Measurements from ENCODE around the gene SERPINA1. TPM values are rescaled to one million over a fixed set of nuclear protein-coding genes. Genes with fewer than 3 reads are reported as not detected.

The SERPINA1 gene
- total RNA-seq, 1 experiment from 2014 or later: 9.1 TPM

DNA sequence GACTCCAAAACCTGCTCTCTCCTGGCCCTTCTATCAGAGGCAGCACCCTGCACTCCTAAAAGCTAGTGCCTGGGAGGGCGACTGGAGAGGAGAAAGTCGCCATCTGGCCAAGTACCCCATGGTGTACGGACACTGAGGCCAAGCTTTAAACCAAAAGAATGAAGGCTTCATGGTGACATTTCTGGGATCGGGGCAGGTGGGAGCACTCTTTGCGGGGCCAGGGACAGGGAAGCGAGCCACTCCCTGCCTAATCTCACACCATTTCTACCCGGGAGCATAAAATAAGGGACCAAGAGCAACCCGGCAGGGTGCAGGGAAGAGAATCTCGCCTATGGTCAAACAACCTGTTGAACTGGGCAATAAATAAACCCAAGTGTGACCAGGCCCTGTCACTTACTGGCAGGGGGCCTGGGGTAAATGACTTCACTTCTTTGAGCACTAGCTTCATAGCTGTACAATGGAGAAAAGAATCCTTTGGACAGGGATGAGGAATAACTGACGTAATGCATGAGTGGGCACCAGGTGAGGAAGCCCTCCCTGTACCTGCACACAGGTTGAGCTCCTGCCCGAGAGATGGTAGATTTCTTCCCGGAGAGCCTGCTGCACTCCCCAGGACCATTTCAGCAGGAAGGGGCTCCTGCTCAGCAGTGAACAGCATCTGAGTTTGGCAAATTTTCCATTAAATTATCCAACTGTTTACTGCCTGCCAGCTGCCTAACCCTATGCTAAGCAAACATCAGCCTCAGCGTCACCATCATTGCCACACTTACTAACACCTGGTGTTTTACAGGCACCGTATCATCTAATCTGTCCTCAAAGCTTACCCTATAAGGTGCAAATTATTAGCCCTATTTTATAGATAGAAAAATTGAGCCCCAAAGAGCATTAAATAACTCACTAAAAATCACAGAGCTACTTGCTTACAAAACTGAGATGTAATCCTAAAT is 2.0 kb downstream of the SERPINA1 start:
- Histone ChIP-seq H3K27ac (ENCODE audit: low read depth, low read length) (no peak overlapping the region), H3K9me2 (ENCODE audit: insufficient read depth) (no peaks in the 10 kb centered on the region), H3K4me2 (ENCODE audit: low read length) (no peak overlapping the region), H3K36me3 (ENCODE audit: control insufficient read depth in 1 of 2, insufficient read depth in 2 of 2, low read length in 2 of 2) (no peaks in the 10 kb centered on the region), H3K4me1 (ENCODE audit: control insufficient read depth in 1 of 2, insufficient read depth in 2 of 2, low read length in 2 of 2) (peaks cover 10 to 27% of the 10 kb centered on the region in 2 experiments), H2AFZ (ENCODE audit: low read depth, low read length, poor library complexity, severe bottlenecking) (no peak overlapping the region), H3K9me3 (ENCODE audit: control insufficient read depth in 1 of 2, insufficient read depth in 1 of 2, low read depth in 1 of 2, low read length in 2 of 2) (no peaks in the 10 kb centered on the region), H3K9ac (ENCODE audit: low read length) (no peak overlapping the region), H3K27me3 (ENCODE audit: insufficient read depth, low read length) (no peaks in the 10 kb centered on the region), H4K20me1 (ENCODE audit: insufficient read depth) (no peaks in the 10 kb centered on the region), H3K4me3 (replicated peaks in 1 of 2; ENCODE audit: low read depth in 1 of 2, low read length in 2 of 2) (no peak overlapping the region), H3K79me2 (ENCODE audit: insufficient read depth, low read length) (no peaks in the 10 kb centered on the region)
- ChIA-PET POLR2A (no interaction called here), RAD21 (ENCODE audit: low non-redundant PET in 1 of 2, low total read pairs in 2 of 2, uncharacterized antibody in 2 of 2, unreplicated experiment in 2 of 2) (no interaction called here), CTCF (interaction anchor here (1.3 kb wide), 1 partner anchor 13 kb away, joined by 3 read pairs; no protein-coding TSS in a partner anchor)
- ATAC-seq: no peak
- no peak for DNase-seq (ENCODE audit: low read depth, low spot score)
- no TSS peak for BruUV-seq (replicated peaks)
- intact Hi-C loops (cut with micrococcal nuclease): no loop called here
- TF ChIP-seq YY1 (IDR thresholded peaks at IDR 0.05; ENCODE audit: extremely low read depth, insufficient replicate concordance, low read depth, low read length): no peak
- TF ChIP-seq EZH2 (IDR thresholded peaks at IDR 0.05): no peak
- no peak for TF ChIP-seq CEBPB (IDR thresholded peaks at IDR 0.05; ENCODE audit: low read depth)
- TF ChIP-seq CBX3 (IDR thresholded peaks at IDR 0.05; ENCODE audit: low read depth): no peak
- TF ChIP-seq EGR1 (IDR thresholded peaks at IDR 0.05; ENCODE audit: low read depth): no peak
- TF ChIP-seq, protein P1, sequence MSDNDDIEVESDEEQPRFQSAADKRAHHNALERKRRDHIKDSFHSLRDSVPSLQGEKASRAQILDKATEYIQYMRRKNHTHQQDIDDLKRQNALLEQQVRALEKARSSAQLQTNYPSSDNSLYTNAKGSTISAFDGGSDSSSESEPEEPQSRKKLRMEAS (IDR thresholded peaks at IDR 0.05): no peak
- TF ChIP-seq ZFX (IDR thresholded peaks at IDR 0.05): no peak
- no peak for TF ChIP-seq RAD21 (IDR thresholded peaks at IDR 0.05; ENCODE audit: low read depth)
- no peak for TF ChIP-seq TCF7L2 (IDR thresholded peaks at IDR 0.05; ENCODE audit: borderline replicate concordance, extremely low read depth, insufficient read depth, insufficient read length)
- TF ChIP-seq SIN3A (IDR thresholded peaks at IDR 0.05; ENCODE audit: low read depth): no peak
- TF ChIP-seq, protein P2, sequence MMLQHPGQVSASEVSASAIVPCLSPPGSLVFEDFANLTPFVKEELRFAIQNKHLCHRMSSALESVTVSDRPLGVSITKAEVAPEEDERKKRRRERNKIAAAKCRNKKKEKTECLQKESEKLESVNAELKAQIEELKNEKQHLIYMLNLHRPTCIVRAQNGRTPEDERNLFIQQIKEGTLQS (IDR thresholded peaks at IDR 0.05): no peak
- no peak for TF ChIP-seq ZNF274 (IDR thresholded peaks at IDR 0.05; ENCODE audit: low read depth, low read length)
- TF ChIP-seq, protein P3, sequence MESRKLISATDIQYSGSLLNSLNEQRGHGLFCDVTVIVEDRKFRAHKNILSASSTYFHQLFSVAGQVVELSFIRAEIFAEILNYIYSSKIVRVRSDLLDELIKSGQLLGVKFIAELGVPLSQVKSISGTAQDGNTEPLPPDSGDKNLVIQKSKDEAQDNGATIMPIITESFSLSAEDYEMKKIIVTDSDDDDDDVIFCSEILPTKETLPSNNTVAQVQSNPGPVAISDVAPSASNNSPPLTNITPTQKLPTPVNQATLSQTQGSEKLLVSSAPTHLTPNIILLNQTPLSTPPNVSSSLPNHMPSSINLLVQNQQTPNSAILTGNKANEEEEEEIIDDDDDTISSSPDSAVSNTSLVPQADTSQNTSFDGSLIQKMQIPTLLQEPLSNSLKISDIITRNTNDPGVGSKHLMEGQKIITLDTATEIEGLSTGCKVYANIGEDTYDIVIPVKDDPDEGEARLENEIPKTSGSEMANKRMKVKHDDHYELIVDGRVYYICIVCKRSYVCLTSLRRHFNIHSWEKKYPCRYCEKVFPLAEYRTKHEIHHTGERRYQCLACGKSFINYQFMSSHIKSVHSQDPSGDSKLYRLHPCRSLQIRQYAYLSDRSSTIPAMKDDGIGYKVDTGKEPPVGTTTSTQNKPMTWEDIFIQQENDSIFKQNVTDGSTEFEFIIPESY (IDR thresholded peaks at IDR 0.05; ENCODE audit: extremely low read depth, insufficient replicate concordance, low read length): no peak
- TF ChIP-seq POLR2A (IDR thresholded peaks at IDR 0.05; ENCODE audit: borderline replicate concordance, extremely low read depth, insufficient read depth, insufficient read length): no peak
- TF ChIP-seq JUND (IDR thresholded peaks at IDR 0.05): no peak
- TF ChIP-seq ELF1 (IDR thresholded peaks at IDR 0.05; ENCODE audit: borderline replicate concordance, low read depth): no peak
- no peak for TF ChIP-seq SRF (IDR thresholded peaks at IDR 0.05; ENCODE audit: low read depth)
- TF ChIP-seq SP1 (IDR thresholded peaks at IDR 0.05; ENCODE audit: low read depth): no peak
- TF ChIP-seq, protein P4, sequence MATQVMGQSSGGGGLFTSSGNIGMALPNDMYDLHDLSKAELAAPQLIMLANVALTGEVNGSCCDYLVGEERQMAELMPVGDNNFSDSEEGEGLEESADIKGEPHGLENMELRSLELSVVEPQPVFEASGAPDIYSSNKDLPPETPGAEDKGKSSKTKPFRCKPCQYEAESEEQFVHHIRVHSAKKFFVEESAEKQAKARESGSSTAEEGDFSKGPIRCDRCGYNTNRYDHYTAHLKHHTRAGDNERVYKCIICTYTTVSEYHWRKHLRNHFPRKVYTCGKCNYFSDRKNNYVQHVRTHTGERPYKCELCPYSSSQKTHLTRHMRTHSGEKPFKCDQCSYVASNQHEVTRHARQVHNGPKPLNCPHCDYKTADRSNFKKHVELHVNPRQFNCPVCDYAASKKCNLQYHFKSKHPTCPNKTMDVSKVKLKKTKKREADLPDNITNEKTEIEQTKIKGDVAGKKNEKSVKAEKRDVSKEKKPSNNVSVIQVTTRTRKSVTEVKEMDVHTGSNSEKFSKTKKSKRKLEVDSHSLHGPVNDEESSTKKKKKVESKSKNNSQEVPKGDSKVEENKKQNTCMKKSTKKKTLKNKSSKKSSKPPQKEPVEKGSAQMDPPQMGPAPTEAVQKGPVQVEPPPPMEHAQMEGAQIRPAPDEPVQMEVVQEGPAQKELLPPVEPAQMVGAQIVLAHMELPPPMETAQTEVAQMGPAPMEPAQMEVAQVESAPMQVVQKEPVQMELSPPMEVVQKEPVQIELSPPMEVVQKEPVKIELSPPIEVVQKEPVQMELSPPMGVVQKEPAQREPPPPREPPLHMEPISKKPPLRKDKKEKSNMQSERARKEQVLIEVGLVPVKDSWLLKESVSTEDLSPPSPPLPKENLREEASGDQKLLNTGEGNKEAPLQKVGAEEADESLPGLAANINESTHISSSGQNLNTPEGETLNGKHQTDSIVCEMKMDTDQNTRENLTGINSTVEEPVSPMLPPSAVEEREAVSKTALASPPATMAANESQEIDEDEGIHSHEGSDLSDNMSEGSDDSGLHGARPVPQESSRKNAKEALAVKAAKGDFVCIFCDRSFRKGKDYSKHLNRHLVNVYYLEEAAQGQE (IDR thresholded peaks at IDR 0.05; ENCODE audit: low read depth): no peak
- no peak for TF ChIP-seq POLR2AphosphoS5 (IDR thresholded peaks at IDR 0.05; ENCODE audit: low read depth, low read length)

Measured in HCT116 (cell line).